ENCODE results near the gene SOCS1. TPM values are rescaled to one million over a fixed set of nuclear protein-coding genes. Genes with fewer than 3 reads are reported as not detected.
"Not testable (repeated sequence)": the region's sequence is repeated elsewhere in the genome, so short reads cannot be mapped to it uniquely, and the experiment has no call there.

Gene SOCS1
- 0.23 and 0.68 TPM in 2 replicates for total RNA-seq

- DNase-seq = peak; percentile 85
Measured at GRCh38 chr16:11255737-11256660, at the start of gene SOCS1. Gene SOCS1 (minus strand): TSS chr16:11256204. CDS start chr16:11255478, 726 bp downstream.

GRCh38 chr16:11303405-11304138 is 47.6 kb upstream of the SOCS1 start:
- no peak for DNase-seq

GRCh38 chr16:11302977-11303376 is 47.0 kb upstream of the SOCS1 start:
- DNase-seq = no peak

GRCh38 chr16:11301645-11302501 is 45.9 kb upstream of the SOCS1 start:
- DNase-seq = no peak

- DNase-seq = no peak
Measured at GRCh38 chr16:11300560-11300892, 44.5 kb upstream of the SOCS1 start.

GRCh38 chr16:11299865-11300559 is 44.0 kb upstream of the SOCS1 start:
- no peak for DNase-seq

GRCh38 chr16:11298950-11299547 is 43.0 kb upstream of the SOCS1 start:
- not testable (repeated sequence) for DNase-seq

GRCh38 chr16:11298143-11298900 is 42.3 kb upstream of the SOCS1 start:
- DNase-seq = no peak

- DNase-seq = peak; percentile 6
Measured at GRCh38 chr16:11297492-11298142, 41.6 kb upstream of the SOCS1 start.

- DNase-seq = no peak
Measured at GRCh38 chr16:11296706-11297491, 40.9 kb upstream of the SOCS1 start.

- no peak for DNase-seq
Measured at GRCh38 chr16:11296351-11296705, 40.3 kb upstream of the SOCS1 start.

GRCh38 chr16:11295672-11296071 is 39.7 kb upstream of the SOCS1 start:
- DNase-seq = no peak

- DNase-seq = no peak
Measured at GRCh38 chr16:11292076-11292748, 36.2 kb upstream of the SOCS1 start.

- no peak for DNase-seq
Measured at GRCh38 chr16:11291091-11291703, 35.2 kb upstream of the SOCS1 start.

- DNase-seq = no peak
Measured at GRCh38 chr16:11290102-11290893, 34.3 kb upstream of the SOCS1 start.

- not testable (repeated sequence) for DNase-seq
Measured at GRCh38 chr16:11289696-11290095, 33.7 kb upstream of the SOCS1 start.

GRCh38 chr16:11289202-11289601 is 33.2 kb upstream of the SOCS1 start:
- DNase-seq = no peak

GRCh38 chr16:11285842-11286241 is 29.8 kb upstream of the SOCS1 start:
- no peak for DNase-seq
